GM19452 (cell line): Measurements from ENCODE around the gene SOBP.

Source experiments
- ATAC-seq: cut with Tn5 transposase; IDR thresholded peaks from one replicate; pipeline ENCODE4 v1.9.1; 2021; ENCODE audit not compliant: unreplicated experiment

SOBP gene

DNA sequence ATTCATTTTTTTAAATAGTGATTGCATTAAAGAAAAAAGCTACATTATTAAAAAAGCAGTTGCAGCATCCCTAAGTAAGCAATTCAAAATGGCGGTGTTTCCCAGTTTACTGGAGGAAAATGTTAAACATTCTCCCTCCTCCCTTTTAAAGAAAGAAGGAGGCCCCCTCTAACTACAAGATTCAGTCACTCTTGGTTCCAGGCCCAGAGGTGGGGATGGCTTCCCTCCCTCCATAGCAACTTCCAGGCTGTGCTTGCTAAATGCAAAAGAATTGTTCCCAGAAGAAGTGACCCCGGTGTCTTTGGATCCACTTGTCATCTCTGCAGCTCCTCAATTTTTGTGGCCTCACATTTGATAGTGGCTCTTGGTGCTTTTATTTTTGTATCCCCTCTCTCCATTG, 165.9 kb downstream of the SOBP start:
- no peak for ATAC-seq

DNA sequence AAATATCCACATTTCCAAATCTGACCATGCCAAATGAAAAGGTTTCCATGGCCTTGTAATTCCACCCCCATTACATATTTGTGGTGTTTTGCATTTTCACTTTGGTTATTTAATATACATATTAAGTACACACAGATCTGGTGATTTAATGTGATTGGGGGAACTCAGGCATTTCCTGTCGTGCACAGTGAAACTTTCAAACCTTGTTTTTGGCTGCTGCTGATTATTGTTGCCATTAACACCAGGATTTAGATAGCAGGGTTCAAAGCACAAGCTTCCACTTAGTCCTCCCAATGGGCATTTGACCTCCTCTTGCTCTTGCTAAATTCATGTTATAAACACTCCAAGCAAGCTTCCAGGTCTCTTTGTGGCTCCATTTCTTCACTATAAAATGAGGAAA, 166.5 kb downstream of the SOBP start:
- ATAC-seq: no peak

DNA sequence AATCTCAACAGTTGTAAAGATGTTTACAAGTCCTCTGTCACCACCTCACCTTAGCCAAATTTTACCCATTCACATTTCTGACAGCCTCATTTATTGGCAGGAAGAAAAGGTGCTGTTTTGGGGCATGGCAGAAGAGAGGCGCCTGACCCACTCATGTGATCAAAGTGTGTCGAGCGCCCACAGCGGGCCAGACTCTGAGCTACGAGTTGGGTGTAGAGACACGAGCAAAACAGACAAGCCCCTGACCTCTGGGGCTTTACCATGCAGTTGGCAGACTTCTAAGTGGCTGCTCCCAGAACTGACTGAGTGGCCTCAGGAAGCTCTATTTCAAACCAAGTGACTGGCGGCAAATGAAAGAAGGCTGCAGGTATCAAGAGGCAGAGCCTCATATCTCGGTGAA, 167.0 kb downstream of the SOBP start:
- ATAC-seq: no peak

DNA sequence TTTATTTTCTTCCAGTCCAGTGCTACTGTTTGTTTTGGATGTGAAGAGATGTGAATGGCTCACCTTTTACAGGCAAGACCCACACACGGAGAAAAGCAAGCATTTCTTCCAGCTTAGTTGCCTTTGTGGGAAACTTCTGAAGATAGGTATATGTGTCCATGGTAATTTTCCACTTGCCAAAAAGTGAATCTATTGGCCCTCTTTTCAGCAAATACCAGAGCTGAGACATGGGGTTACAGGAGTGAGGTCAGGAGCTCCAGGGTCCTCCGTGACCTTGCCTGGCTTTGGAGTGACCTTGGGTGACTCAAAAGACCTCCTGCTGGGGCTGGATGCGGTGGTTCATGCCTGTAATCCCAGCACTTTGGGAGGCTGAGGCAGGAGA, 167.4 kb downstream of the SOBP start:
- no peak for ATAC-seq

DNA sequence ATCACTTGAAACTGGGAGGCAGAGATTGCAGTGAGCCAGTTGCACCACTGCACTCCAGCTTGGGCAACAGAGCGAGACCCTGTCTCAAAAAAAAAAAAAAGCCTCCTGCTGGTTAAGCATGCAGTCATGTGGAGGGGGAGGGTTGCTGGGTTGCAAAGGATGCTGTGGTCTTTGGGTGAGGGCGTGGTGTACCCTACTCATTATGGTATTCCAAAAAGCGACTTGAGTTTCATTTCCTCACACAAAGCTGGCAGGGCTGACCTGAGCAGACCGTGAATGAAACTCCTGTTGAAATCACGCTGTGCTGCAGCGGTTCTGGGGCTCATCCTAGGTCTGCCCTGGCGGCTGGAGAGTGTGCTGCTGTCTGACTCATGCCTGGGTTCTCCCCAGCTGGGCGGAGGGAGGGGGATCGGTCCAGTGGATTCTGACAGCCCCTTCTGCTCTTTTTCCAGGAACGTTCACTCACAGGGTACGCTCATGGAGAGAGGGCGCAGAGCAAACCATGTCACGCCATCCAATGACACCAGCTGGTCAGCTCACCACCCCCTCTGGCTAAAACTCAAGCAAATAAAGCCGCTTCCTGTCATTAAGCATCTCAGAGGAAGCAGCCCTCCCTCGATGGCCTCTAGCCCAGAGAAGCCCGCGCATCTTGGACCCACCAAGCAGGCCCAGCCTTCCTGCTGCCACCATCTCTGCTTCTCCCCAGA, 168.0 kb downstream of the SOBP start:
- peak; percentile 94 for ATAC-seq

DNA sequence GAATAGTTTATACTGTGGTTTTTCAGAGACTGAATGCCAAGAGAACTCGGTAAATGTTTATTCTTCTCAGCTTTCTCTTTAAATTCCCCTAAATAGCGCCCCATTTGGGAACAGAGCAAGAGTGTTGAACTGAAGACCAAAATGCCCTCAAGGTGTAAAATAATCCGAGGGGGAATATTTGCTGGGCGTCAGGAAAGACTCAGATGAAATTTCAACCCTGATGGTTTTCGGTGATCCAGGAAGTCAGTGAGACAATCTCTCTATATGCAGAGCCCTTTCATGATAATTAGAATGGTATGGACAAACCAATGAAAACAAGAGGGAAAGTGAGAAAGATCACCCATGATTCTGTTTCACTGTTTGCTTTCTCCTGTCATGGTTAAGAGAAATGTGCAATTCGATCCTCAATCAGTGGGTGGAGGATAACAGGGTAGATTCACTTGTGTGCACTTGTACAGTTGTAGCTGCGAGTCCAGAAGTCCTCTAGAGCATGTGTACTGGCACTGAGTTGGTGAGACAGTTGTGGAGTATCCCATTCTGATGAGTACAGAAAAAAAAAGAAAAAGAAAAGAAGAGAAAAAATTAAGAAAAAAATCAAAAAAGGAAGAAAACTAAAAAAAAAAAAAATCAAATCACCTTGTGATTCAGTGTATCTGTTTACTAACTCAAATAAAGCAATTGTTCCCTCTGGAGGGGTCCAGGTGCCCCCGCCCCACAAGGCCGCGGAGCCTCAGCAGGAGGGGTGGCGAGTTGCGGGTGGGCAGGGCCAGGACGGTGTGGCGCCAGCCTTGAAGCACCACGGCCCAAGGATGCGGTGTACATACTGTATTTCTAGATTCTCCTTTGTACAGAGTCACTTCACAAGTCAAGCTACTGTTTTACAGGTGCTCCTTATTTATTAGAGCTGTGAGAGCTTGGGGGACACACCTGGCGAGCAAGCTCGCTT, 169.3 kb downstream of the SOBP start:
- ATAC-seq: no peak

DNA sequence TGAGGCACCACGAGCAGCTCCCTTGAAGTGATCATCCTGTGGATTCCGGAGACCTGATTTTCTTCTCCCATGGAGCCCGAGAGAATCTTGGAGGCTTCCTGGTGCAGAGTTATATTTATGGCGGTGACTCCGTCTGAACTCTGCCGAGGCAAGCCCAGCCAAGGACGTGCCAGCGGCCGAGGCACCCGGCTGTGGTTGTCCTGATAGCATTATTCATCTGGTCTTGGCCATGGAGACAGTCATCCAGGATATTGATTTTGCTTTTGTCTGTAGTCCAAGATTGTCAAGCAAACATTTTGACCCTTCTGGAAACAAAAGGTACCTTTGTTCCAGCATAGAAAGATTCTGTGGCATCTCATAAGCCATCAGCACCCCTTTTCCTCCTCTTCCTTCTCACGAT, 170.9 kb downstream of the SOBP start:
- no peak for ATAC-seq

DNA sequence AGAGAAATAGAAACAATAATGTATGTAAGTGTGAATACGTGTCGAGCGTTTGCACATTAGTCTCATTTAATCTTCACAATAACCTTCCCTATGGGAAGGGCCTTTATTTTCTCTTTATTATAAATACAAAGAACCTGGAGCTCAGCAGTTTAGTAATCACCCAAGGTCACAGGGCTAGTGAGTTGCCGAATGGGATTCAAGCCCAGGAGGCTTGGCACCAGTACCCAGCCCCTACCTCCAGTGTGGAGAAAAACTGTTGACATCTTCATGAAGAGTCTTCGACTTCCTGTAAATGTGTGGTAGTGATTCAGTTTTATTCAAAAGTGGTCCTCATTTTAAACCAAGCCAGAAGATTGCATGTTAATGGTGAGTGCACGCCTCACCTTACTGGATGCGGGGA, 171.4 kb downstream of the SOBP start:
- no peak for ATAC-seq

DNA sequence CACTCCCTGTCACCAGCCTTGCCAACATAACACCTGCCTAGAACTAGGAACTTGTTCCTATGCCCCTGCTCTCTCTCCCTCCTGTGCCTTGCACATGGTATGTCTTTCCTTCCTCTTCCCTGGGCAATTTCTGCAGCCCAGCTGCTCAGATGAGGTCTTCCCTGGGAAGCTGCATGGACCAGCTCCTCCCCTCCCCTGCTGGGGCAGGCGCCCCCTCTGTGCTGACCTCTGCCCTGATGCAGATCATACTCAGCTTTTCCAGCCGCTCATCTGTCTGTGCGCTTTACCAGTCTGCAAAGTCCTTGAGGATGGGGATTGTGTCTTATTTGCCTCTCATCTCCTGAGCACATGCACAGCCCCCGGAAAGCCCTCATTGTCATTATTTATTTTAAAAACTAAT, 172.4 kb downstream of the SOBP start:
- ATAC-seq: no peak

DNA sequence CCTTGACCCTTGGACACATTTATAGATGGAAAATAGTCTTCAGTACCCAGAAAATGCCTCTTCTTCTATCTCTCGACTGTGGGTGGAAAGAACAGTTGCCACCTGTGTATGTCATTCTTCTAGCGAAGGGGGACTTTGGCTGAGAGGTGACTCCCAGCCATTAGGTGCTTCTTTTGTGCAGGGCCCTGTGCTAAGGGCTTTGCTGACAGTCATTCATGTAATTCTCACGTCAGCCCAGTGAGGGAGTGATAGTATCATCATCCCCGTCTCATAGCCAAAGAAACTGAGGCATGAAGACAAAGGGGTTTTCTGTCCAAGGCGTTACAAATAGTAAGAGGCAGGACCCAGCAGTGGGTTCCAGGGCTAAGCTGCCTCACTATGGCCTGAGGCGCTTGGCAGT, 173.4 kb downstream of the SOBP start:
- ATAC-seq: no peak

DNA sequence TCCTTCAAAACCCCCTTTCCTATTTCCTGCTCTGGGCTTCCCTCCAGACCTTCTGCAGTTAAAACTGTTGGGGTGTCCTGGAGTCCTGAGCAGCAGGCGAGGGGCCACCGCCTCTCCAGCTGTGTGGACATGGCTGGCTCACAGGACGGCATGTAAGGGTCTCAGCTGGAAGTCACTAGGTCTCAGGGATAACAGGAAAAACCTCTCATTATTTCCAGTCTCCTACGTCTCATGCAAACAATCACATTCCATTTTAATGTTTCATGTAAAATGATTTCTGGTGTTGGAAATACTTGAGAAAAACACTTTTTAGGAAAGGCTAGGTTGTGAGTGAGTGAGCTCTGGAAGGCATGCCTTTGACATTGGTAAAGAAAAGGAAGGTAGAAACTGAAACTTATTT, 175.5 kb downstream of the SOBP start:
- ATAC-seq: no peak

DNA sequence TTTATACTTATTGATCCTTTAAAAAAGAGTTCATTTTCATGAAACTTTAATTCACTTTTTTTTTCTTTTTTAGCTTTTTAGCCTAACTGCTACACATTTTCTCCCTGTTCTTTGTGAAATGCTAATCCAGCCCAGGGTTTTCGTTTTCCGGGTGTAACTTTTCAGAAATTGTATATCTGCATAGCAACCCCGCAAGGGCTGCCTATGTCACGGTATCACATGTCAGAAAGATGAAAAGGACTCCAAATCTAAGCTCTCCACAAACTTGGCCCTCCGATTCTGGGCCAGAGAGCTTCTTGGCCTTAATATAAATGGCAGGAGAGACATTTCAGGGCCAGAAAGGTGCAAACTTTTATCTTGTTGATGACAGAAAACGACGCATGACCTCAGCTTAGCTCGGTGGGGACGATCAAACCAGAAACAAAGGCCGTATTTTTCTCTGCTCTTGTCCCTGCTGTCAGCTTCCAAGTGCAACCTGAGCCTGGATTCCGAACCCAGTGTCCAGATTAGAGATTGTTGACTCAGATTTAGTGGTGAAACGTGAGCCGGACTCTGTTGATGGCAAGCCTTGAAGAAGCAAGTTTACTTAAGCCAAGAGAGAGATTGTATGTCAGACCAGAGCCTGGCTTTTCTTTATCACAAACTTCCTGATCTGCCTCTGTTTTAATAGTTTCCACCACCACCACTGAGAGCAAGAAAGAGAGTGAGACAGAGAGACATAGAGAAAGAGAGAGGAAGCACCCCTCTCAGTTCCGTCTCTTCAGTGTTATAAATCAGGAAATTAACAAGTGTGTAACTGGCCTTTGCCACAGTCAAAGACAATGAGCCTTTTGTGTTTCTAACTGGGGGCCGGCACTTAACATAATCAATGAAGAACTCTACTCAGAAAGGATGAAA, 176.4 kb downstream of the SOBP start:
- ATAC-seq: no peak

DNA sequence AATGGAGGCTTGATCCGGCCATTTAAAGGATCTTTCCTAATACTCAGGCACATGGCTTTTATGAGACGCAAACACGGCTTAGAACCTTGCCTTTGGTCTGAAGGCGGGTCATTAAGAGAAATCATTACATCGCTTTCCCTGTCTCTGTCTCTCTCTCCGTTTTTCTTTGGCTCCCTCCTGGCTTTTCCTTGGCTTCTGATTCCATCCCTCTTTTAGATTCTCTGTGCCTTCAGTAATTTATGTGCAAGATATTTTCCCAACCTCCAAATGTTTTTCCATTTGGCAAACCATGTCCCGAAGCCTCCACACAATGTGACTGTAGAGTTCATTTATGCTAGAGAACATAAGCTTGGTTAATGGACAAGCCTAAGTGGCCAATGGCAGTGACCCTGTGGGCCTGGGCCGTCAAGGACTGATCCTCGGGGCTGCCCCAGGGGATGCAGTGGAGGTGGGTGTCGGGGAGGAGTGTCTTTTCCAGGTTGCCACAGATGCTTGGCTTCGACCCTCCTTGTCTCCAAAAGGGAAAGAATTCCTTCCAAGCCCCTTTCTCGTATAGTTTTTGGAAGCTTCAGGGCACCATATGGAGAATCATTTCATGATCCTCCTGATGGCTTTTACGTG, 177.2 kb downstream of the SOBP start:
- ATAC-seq: no peak

DNA sequence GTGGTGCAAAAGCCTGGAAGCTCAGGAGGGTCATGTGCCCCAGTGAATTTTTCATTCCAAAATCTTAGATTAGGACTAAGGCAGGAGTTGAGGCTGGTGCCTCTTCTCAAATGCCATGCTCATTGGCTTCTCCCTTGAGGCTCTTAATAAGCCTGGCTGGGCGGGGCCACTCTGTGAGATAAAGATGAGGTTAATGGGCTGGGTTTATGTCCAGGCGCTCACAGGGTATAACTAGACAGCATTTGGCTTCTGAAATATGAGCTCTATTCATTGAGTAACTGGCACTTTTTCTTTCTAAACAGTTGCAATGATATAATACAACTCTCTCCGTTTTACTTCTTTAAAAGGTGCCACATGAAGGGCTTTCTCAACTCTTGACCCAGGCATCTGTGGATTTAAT, 177.9 kb downstream of the SOBP start:
- no peak for ATAC-seq

DNA sequence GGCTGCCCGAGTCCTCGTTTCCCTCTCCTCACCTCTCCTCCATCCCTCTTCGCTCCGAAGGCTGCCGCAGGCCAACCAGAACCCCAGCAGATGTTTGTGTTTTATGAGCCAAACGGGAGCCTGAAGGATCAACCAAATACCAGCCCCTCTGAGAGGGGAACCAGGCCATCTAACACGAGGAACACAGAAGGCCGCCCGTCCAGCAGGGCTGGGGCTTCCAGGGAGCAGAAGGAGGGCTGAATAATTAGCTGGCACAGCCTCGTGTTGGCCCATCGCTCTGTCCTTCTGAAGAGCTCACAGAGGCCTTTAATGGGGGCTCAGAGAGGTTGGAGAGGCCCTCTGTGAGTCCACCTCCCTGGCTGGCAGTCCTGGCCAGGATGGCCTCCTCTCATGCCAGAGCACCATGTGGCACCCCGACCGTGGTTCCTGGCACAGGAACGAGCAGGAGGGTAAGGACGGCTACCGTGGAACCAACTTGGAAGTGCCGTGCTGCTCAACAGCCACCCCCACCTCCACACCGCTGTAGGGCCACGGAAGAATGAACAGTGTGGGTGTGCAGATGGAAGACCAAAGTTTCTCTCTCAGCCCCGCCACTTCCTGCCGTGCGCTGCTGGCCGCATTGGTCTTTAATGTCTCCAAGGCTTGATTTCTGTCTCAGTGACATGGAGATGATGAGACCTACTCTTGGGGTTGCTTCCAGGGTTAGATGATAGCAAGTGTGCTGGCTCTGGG, 179.0 kb downstream of the SOBP start:
- ATAC-seq: peak; percentile 91

DNA sequence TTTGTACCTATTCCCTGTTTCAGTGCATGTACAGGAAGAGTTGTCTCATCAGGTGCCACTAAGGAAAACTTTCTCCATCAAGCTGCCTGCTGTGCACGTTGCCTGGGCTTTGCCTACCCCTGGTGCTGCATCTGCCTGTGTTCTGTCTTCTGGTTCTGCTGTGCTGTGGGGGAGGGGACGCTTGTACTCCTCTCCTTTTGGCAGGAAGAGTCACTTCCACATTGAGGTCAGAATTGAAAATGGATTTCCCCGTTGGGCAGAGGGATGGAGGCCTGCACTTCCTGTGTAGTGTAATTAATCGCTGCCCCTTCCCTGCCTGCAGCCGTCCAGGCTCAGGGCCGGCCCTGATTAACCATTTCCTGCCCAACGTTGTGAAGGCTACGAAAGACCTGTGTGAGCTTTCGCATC, 180.9 kb downstream of the SOBP start:
- ATAC-seq: peak; percentile 35

DNA sequence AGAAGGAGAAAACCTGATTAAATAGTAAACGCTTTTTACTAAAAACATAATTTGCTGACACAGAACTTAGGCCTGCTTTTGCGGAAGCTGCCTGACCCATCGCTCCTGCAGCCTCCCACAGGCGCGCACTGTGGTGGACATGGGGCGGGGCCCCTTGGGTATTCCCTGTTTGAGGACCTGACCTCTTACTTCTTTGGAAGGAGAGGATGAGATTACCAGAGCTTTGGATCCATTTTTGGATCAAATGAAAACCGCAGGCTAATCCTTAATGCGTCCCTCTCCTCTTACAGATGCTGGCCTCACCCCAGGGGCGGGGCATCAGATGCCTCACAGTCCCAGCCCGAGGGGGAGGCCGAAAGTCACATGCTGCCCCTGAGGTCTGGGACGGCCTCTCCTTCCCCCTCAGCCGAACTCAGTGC, 183.2 kb downstream of the SOBP start:
- ATAC-seq: no peak

DNA sequence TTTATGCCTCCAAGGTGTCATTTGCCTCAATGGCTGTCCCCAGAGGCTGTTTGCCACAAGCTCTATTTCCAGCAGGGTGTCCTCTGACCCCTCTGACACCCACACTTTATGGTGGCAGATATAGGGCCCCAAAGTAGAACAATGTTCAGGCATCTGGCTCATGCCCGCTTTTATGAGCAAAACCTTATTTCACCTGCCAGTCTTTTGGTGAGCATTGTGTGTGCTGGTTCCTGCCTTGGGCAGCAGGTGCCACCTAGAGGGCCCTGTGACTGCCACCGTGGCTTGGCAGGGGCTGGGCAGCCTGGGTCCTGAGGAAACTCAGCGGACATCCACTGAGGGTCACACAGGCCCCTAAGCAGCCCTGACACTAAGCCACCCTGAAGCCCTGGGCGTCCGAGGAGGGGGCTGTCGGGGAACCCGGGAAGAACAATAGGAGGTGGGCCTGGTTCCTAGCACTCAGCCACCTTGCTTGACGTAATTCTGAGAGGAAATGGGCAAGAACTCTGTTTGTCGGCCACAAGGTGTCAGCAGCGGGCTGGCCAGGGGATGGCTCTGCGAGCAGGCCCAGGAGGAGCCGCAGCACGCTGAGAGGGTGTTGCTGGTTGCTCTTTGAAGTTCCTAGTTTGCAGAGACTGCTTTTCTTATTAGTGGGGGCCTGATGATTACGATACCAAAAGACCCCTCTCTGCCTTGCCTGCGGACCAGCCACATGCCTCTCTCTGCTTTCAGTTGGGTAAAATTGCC, 185.2 kb downstream of the SOBP start:
- peak; percentile 83 for ATAC-seq

DNA sequence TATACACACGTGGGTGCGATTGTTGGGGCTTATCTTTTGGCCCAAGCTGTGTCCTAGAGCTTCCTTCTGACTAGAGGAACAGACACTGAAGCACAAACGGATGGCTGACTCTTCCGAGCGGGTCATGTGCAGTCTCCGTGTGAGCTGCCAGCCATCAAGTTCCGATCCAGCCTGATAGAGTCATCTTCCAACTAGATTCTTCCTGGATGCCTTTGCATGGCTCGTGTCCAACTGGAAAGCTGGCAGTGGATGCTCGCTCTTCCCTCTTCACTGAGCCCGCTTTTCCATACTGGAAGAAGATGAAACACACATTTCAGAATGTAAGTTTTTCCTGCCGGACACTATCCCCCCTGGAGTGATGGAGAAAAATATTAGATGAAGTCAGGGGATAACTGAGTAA, 186.1 kb downstream of the SOBP start:
- no peak for ATAC-seq

DNA sequence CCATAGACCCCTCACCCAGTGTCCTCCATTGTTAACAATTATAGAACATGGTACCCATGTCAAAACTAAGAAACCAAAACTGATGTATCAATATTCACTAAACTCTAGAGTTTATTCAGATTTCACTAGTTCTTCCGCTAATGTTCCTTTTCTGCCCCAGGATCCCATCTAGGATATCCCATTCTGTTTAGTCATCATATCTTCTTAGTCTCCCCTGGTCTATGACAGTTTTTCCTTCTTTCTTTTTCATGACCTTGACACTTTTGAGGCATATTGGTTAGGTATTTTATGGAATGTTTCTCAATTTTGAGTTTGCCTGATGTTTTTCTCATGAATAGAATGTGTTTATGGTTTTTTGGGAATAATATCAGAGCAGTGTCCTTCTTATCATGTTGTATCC, 187.5 kb downstream of the SOBP start:
- ATAC-seq: no peak
